Raji (cell line): ENCODE results near the gene GFER.

Experiments
- POLR2A ChIP-seq: IDR thresholded peaks from 2 replicates; pipeline ENCODE4 v1.6.1; 2011; ENCODE audit warnings: low read depth, low read length, control low read depth; ENCODE audit not compliant: insufficient read depth

GFER gene

DNA sequence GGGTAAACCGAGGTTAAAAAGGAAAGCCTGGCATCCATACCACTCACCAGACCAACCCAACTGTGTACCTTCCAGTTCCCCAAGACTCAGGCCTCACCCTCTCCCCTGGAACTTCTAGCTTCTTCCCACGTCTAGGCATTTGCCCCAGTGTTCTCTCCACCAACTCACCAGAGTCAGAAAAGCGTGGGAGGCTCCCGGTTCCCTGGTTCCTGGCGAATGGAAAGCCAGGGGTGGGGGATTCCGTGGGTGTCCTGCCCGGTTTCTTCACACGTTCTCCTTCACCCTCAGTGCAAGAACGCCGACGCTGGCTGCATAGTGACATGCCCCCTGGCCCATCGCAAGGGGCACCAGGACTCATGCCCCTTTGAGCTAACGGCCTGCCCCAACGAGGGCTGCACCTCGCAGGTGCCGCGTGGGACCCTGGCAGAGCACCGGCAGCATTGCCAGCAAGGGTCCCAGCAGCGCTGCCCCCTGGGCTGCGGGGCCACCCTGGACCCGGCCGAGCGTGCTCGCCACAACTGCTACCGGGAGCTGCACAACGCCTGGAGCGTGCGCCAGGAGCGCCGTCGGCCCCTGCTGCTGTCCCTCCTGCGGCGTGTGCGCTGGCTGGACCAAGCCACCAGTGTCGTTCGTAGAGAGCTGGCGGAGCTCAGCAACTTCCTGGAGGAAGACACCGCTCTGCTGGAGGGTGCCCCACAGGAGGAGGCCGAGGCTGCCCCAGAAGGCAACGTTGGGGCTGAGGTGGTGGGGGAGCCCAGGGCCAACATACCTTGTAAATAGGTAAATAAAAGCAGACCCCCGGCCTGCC lies 15.6 kb upstream of the GFER start:
- TF ChIP-seq POLR2A, result no peak

DNA sequence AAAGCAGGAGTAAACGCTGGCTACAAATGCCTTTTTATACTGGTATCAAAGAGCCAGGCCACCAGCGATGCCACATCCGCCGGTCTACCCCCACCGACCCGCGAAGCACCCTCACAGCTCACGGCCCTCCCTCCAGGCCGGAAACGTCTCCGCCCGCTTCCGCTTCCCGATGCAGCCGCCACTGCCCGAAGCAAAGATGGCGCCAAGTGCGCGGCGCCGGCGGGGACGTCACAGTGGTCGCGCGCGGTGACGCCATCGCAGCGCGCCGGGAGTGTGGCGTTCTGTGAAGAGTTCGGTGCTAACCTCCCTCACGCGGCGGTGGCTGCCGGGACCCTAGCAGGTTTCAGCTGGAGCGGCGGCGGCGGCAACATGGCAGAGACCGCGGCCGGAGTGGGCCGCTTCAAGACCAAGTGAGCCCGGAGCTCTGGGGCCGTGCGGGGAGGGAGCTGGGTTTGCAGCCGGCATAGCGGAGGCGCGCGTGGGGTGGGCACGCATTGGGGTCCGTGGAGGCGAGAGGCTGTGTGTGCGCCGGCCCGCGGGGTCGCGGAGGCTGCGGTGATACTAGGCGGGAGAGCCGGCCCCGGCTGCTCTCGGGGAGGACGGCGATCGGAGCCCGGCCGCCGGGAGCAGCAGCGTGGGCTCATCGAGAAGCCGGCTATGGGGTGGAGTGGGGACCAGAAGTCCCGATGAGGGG lies 12.1 kb upstream of the GFER start, which contains the start of gene TBL3:
Gene TBL3 (plus strand): TSS at position 258 of the 694 bp plus-strand sequence. CDS start 112 bp downstream, at position 370.
- peak; percentile 93 for TF ChIP-seq POLR2A

DNA sequence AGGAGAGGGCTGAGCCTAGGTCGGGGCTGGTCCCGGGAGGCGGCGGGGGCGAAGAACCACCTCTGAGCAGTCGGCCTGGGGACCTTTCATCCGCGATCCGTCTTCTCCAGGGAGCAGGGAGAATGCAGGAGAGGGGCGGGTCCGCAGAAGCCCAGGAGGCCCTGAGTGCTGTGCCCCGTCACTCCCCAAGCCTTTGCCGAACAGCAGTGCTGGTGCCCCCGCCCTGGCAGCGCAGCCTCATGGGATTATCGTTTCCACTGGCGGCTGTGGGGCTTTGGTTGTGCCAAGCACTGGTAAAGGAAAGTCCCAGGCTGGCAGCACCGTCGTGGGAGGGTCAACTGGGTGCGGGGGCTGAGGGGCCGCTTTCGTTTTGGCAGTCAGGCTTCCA lies 11.5 kb upstream of the GFER start:
- no peak for TF ChIP-seq POLR2A

DNA sequence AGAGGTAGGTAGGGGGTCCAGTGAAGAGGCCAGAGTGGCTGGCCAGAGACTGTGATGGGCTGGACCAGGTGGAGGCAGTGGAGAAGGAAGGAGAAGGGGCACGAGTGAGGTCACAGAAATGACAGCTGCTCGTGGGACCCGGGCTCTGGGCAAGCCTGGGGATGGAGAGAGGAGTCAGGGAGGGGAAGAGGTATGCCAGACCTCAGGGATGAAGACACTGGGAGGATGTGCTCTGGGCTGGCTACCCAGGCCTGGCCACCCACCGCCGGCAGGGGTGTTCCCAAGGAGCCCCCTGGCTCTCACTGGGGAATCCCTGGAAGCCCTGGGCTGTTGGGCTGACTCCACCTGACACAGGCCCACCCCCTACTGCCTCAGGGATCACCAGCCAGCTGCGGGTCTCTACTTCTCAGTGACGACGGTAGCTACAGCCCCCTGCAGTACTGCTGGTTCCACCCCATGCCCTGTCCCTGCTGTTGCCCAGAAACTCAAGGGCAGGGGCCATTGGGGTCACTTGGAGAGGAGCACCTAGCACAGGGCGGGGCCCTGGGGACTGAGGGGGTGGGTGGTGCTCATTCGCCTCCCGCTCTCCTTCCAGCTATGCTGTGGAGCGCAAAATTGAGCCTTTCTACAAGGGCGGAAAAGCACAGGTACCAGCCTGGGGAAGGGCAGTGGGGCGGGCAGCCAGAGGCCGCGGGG lies 10.4 kb upstream of the GFER start:
- TF ChIP-seq POLR2A, result no peak

DNA sequence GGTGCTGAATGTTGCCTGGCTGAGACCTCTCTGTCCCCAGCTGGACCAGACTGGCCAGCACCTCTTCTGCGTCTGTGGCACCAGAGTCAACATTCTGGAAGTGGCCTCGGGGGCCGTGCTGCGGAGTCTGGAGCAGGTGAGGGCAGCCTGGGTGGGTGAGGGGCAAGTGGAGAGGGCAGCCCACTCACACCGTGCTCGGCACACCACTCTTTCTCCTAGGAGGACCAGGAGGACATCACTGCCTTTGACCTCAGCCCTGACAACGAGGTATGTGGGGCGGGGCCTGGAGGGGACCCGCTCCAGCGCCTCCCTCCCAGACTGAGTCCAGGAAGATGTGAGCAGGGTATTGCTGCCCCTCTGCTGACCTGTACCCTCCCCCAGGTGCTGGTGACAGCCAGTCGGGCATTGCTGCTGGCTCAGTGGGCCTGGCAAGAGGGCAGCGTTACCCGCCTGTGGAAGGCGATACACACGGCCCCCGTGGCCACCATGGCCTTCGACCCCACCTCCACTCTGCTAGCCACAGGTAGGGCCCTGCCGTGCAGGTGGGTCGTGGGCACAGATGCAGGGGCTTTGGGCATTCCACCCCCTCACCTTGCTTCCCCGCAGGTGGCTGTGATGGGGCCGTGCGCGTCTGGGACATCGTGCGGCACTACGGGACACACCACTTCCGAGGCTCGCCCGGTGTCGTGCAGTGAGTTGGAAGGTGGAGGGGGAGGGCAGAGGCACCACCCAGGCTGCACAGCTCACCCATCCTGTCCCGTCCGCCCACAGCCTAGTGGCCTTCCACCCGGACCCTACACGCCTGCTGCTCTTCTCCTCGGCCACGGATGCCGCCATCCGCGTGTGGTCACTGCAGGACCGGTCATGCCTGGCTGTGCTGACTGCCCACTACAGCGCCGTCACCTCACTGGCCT lies 9.6 kb upstream of the GFER start:
- TF ChIP-seq POLR2A, result no peak

DNA sequence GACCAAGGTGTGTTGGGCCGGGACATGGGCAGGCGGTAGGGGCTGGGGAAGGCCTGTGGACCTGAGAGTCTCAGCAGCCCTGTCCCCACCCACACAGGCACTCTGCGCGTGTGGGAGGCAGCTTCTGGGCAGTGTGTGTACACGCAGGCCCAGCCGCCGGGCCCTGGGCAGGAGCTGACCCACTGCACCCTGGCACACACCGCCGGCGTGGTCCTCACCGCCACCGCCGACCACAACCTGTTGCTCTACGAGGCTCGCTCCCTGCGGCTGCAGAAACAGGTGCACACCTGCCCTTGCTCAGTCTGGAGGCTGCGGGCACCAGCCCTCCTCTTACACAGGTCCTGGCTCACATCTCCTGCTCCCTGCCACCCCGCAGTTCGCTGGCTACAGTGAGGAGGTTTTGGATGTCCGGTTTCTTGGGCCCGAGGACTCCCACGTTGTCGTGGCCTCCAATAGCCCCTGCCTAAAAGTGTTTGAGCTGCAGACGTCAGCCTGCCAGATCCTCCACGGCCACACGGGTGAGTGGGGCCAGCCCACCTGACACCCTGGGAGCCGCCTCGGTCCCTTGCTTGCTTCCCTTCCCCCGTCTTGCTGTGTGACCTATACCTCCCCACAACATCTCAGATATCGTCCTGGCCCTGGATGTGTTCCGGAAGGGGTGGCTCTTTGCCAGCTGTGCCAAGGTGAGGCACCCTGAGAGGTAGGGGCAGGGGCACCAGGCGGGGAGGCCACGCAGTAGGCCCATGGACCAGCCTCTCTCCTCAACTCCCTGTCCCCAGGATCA lies 8.4 kb upstream of the GFER start:
- no peak for TF ChIP-seq POLR2A

DNA sequence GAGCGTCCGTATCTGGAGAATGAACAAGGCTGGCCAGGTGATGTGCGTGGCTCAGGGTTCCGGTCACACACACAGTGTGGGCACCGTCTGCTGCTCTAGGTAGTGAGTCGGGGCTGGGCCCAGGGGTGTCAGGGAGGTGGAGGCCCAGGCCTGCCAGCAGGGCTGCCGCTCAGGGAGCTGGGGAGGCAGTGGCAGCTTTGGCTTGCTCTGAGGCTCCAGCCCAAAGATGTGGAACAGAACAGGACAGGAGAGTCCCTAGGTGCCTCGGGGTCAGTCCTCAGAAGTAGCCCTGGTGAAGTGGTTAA lies 7.8 kb upstream of the GFER start:
- TF ChIP-seq POLR2A, result no peak

DNA sequence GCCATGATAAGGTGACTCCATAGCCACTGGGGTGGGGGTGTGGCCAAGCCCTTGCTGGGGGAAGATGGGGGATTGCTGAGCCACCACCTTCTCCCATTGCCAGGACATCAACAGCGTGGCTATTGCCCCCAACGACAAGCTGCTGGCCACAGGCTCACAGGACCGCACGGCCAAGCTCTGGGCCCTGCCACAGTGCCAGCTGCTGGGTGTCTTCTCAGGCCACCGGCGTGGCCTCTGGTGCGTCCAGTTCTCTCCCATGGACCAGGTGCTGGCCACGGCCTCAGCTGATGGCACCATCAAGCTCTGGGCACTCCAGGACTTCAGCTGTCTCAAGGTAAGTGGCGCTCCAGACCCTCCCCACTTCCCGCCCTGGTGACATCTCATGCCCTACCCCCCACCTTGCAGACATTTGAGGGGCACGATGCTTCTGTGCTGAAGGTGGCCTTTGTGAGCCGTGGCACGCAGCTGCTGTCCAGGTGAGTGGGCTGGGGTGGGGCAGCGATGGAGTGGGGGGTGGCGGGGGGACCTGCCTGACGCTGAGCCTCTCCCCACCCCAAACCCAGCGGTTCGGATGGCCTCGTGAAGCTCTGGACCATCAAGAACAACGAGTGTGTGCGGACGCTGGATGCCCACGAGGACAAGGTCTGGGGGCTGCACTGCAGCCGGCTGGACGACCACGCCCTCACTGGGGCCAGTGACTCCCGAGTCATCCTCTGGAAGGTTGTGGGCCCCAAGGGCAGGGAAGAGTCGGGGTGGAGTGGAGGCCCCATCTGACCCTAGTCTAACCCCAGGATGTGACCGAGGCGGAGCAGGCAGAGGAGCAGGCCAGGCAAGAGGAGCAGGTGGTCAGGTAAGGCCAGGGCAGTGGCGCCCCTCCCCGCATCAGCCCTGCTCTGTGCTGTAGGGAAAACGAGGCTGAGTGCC lies 6.8 kb upstream of the GFER start:
- no peak for TF ChIP-seq POLR2A

DNA sequence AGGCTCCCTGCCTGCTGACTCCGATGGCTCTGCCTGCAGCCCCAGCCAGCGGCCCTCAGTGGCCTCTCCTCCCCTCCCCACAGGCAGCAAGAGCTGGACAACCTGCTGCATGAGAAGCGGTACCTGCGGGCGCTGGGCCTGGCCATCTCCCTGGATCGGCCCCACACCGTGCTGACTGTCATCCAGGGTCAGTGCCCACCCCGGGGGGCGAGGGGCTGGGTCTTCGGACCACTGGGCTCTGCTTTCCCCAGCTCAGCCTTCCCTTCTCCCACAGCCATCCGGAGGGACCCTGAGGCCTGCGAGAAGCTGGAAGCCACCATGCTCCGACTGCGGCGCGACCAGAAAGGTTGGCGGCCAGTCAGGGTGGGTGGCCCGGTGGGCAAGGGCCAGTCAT lies 6.1 kb upstream of the GFER start:
- no peak for TF ChIP-seq POLR2A

DNA sequence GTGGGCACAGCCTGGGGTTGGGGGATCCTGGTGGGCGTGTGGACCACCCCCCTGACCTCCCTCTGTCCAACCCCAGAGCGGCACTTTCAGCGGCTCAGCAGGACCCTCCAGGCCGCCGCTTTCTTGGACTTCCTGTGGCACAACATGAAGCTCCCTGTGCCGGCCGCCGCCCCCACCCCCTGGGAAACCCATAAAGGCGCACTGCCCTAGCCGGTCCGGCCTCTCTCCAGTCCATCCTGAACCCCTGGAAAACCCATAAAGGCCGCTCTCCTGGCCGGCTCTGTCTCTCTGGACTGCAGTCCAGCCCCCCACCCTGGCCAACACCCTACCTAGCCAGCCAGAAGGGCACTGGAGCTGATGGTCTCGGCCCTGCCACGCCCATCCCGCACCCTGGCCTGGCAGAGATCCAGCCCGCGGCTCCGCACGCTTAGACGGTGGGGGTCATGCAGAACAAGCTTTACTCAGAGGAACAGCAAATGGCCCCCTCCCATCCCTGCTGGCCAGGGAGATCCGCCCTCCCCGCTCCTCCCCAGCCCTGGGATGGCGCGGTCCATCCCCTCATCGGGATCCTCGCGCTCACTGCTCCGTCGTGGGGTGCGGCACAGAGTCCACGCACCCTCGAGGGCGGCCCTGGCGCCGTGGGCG lies 5.4 kb upstream of the GFER start:
- no peak for TF ChIP-seq POLR2A

DNA sequence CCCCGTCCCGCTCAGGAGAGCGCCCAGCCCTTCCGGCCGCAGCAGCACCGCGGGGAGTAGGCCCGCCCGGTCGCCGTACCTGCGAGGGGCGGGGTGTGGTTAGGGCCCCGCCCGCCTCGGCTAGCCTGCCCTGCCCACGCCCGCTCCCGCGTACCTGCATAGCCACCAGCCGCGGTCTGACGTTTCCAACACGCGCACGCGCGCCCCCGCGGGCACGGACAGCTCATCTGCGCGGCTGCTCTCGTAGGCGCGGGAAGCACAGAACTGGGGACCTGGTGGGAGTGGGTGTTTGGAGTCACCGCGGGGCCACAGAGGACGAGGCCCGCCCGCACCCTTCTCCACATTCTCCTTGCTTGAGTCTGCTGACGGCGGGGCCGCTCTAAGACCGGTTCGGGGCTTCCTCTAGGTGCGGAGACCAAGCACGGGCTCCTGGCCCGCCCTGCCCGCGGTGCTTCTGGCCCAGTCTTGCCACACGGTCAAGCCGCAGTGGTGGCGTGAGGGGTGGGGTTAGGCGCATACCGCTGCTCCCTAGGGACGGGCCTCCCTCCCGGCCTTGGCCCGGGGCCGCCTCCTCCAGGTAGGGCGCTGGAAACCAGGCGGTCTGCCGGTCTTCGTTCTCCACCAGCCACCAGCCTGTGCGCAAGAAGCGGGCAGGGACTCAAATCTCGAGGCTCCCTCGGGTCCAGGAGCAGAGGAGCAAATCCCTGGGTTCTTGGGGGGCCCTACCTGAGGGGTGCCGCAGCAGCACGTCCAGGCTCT lies 4.5 kb upstream of the GFER start:
- no peak for TF ChIP-seq POLR2A
